ENCODE measurements around the gene MOK.

Gene MOK

GRCh38 chr14:102192840-102193502, 112.0 kb downstream of the MOK start:
- TF ChIP-seq CTCF (IDR thresholded peaks at IDR 0.05; ENCODE audit: insufficient read depth, low read length, poor library complexity, severe bottlenecking), result no peak
- TF ChIP-seq EZH2phosphoT487 (conservative IDR thresholded peaks at IDR 0.05; ENCODE audit: low read length), result no peak
- H3K4me3 ChIP-seq (ENCODE audit: insufficient read depth, low read length, poor library complexity, severe bottlenecking), result no peak overlapping the region
- H3K9me2 ChIP-seq (replicated peaks; ENCODE audit: insufficient read depth, low read length), result no peaks in the 10 kb centered on the region
- no peaks in the 10 kb centered on the region for H4K20me1 ChIP-seq (ENCODE audit: low read depth, low read length)
- H3K4me2 ChIP-seq (ENCODE audit: low read depth, low read length, poor library complexity, severe bottlenecking), result no peak overlapping the region
- peaks cover 54% of the 10 kb centered on the region for H3K79me2 ChIP-seq (ENCODE audit: insufficient read depth, low read length)
- H3K27me3 ChIP-seq (ENCODE audit: low read length), result no peaks in the 10 kb centered on the region
- peaks cover 5% of the 10 kb centered on the region; the same call in 1 of the 2 replicates for H3K36me3 ChIP-seq (ENCODE audit: low read length)
- peaks cover 3% of the 10 kb centered on the region; the same call in 1 of the 2 replicates for H3F3A ChIP-seq (ENCODE audit: insufficient read depth)
- no peak overlapping the region for H3K27ac ChIP-seq (ENCODE audit: low read depth, low read length)
- no peak overlapping the region for H3K9ac ChIP-seq (ENCODE audit: low read length)
- H3K9me3 ChIP-seq (ENCODE audit: insufficient read depth, low read length), result no peaks in the 10 kb centered on the region
- no peak overlapping the region for H2AFZ ChIP-seq (ENCODE audit: low read depth, low read length, severe bottlenecking)

- Histone ChIP-seq H2AFZ (ENCODE audit: low read depth, low read length, severe bottlenecking) (no peak overlapping the region), H3K79me2 (ENCODE audit: insufficient read depth, low read length) (peaks cover 73% of the 10 kb centered on the region), H3K36me3 (ENCODE audit: low read length) (peaks cover 5% of the 10 kb centered on the region; the same call in 1 of the 2 replicates), H4K20me1 (ENCODE audit: low read depth, low read length) (0 out of 2 replicates have a peak, but pooled peaks cover 3% of the 10 kb centered on the region), H3K4me3 (ENCODE audit: insufficient read depth, low read length, poor library complexity, severe bottlenecking) (no peak overlapping the region), H3K9me2 (replicated peaks; ENCODE audit: insufficient read depth, low read length) (no peaks in the 10 kb centered on the region), H3K9ac (ENCODE audit: low read length) (no peak overlapping the region), H3K27me3 (ENCODE audit: low read length) (no peaks in the 10 kb centered on the region), H3K9me3 (ENCODE audit: insufficient read depth, low read length) (no peaks in the 10 kb centered on the region), H3F3A (ENCODE audit: insufficient read depth) (peaks cover 3% of the 10 kb centered on the region; the same call in 1 of the 2 replicates), H3K4me2 (ENCODE audit: low read depth, low read length, poor library complexity, severe bottlenecking) (no peak overlapping the region), H3K27ac (ENCODE audit: low read depth, low read length) (no peak overlapping the region)
- TF ChIP-seq CTCF (IDR thresholded peaks at IDR 0.05; ENCODE audit: insufficient read depth, low read length, poor library complexity, severe bottlenecking) (no peak), EZH2phosphoT487 (conservative IDR thresholded peaks at IDR 0.05; ENCODE audit: low read length) (no peak)
Observed at GRCh38 chr14:102189874-102190273, 115.1 kb downstream of the MOK start.

DNA sequence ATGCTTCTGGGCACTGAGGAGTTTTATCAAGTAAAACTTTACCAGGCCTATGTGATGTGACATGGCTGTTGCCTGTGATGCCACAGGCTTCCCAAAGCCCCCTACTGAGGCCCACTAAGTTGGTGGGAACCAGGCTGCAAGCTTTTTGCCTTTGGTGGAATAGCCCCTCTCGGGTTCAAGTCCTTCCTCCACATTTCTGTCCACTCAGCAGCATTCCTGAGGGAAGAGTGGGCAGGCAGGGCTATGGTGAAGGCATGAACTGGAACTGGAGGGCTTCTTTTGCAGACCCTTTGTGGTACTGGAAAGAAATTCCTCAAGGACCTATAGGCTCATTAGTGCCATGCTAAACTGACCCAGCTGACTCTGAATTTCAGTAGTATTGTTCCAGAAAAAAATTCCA, 116.8 kb downstream of the MOK start:
- Histone ChIP-seq H3F3A (ENCODE audit: insufficient read depth) (no peaks in the 10 kb centered on the region), H3K9ac (ENCODE audit: low read length) (no peak overlapping the region), H3K36me3 (ENCODE audit: low read length) (no peaks in the 10 kb centered on the region), H3K27ac (ENCODE audit: low read depth, low read length) (no peak overlapping the region), H4K20me1 (ENCODE audit: low read depth, low read length) (0 out of 2 replicates have a peak, but pooled peaks cover 3% of the 10 kb centered on the region), H3K79me2 (ENCODE audit: insufficient read depth, low read length) (peaks cover 73% of the 10 kb centered on the region), H2AFZ (ENCODE audit: low read depth, low read length, severe bottlenecking) (no peak overlapping the region), H3K9me3 (ENCODE audit: insufficient read depth, low read length) (no peaks in the 10 kb centered on the region), H3K4me3 (ENCODE audit: insufficient read depth, low read length, poor library complexity, severe bottlenecking) (no peak overlapping the region), H3K4me2 (ENCODE audit: low read depth, low read length, poor library complexity, severe bottlenecking) (no peak overlapping the region), H3K9me2 (replicated peaks; ENCODE audit: insufficient read depth, low read length) (no peaks in the 10 kb centered on the region), H3K27me3 (ENCODE audit: low read length) (no peaks in the 10 kb centered on the region)
- no peak for TF ChIP-seq EZH2phosphoT487 (conservative IDR thresholded peaks at IDR 0.05; ENCODE audit: low read length)

DNA sequence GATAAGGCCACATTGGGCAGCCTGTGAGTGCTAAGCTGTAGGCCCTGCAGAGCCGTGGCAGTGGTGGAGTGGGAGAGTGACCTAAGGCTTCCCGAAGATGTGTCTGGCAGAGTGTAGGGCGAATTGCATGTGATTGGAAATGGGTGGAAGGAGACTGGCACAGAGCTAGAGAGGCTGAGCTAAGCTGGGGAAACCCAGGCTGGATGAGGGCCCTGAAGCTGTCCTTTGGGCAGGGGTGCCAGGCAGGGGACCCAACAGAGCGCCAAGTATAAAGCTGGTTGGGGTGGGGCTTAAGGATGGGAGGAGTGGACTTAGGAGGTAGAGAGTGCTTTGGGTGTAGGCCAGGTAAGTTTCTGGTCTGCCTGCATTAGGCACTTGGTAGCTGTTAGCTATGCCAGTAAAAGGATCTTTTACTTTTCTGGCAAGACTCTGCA, 117.4 kb downstream of the MOK start:
- H3K79me2 ChIP-seq (ENCODE audit: insufficient read depth, low read length), result peaks cover 78% of the 10 kb centered on the region
- no peak overlapping the region for H3K4me3 ChIP-seq (ENCODE audit: insufficient read depth, low read length, poor library complexity, severe bottlenecking)
- no peak overlapping the region for H3K9ac ChIP-seq (ENCODE audit: low read length)
- no peaks in the 10 kb centered on the region for H3K36me3 ChIP-seq (ENCODE audit: low read length)
- H4K20me1 ChIP-seq (ENCODE audit: low read depth, low read length), result 0 out of 2 replicates have a peak, but pooled peaks cover 3% of the 10 kb centered on the region
- H3K9me2 ChIP-seq (replicated peaks; ENCODE audit: insufficient read depth, low read length), result no peaks in the 10 kb centered on the region
- H2AFZ ChIP-seq (ENCODE audit: low read depth, low read length, severe bottlenecking), result no peak overlapping the region
- H3K27ac ChIP-seq (ENCODE audit: low read depth, low read length), result no peak overlapping the region
- H3K4me2 ChIP-seq (ENCODE audit: low read depth, low read length, poor library complexity, severe bottlenecking), result no peak overlapping the region
- TF ChIP-seq EZH2phosphoT487 (conservative IDR thresholded peaks at IDR 0.05; ENCODE audit: low read length) (no peak), CTCF (IDR thresholded peaks at IDR 0.05; ENCODE audit: insufficient read depth, low read length, poor library complexity, severe bottlenecking) (no peak)
- no peaks in the 10 kb centered on the region for H3F3A ChIP-seq (ENCODE audit: insufficient read depth)
- no peaks in the 10 kb centered on the region for H3K9me3 ChIP-seq (ENCODE audit: insufficient read depth, low read length)
- no peaks in the 10 kb centered on the region for H3K27me3 ChIP-seq (ENCODE audit: low read length)

Data from SU-DHL-6 (cell line).